Activated CD4-positive, alpha-beta T cell treated with anti-CD3 and anti-CD28 coated beads, Interleukin-2, amount 50 U/mL, for 16 hours (primary cell): Measurements from ENCODE around the gene ALOX15.
"Not testable (repeated sequence)": the region's sequence is repeated elsewhere in the genome, so short reads cannot be mapped to it uniquely, and the experiment has no call there.

Experiments used
- DNase-seq: peaks from one replicate; pipeline ENCODE4 v3.0.0-alpha.2; 2020

ALOX15 gene

DNA sequence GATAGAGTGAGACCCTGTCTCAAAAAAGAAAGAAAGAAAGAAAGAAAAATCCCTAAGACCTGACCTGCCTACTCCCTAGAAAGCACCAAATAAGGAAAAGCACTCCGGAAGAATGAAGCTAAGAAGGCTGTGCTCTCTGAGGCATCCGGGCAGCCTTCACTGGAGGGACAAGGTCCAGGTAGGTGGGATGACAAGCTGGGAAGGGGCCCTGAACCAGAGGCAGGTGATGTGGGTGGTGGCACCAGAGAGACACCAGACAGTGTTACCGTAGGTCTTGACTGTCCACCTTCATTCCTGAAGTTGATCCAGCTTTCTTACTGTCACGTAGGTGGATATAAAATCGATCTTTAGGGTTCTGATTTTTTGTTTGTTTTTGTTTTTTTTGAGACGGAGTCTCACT lies 30.8 kb downstream of the ALOX15 start:
- no peak for DNase-seq

DNA sequence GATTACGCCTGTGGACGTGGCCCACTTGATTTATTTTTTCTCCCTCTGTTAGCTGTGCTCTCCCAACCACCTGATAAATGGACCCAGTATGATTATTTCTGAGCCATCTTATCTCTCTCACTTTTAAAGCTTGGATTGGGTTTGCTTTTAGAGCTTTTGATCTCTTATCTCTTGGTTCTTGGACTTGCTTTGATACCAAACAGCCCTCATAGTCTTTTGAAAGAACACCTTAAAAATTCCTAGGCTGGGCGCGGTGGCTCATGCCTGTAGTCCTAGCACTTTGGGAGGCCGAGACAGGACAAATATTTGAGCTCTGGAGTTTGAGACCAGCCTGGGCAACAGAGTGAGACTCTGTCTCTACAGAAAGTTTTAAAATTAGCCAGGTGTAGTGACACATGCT lies 31.3 kb downstream of the ALOX15 start:
- DNase-seq, result no peak

DNA sequence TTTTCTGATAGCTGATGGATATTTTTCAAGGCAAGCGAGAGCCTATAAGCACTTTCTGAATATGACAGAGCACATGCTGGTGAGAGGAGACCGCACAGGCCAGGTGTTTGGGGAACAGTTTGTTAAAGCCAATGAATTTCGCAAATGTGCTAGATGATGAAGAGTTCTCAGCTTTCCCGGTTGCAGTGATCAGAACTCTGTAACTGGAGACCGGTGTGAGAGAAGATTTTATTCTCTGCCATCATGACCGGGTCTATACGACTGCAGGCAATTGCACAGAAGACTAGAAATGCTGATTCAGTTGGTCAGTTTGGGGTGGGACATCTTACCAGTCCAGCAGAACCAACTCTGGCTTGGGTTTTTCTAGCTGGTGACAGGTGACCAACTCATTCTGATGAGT lies 31.7 kb downstream of the ALOX15 start:
- no peak for DNase-seq

DNA sequence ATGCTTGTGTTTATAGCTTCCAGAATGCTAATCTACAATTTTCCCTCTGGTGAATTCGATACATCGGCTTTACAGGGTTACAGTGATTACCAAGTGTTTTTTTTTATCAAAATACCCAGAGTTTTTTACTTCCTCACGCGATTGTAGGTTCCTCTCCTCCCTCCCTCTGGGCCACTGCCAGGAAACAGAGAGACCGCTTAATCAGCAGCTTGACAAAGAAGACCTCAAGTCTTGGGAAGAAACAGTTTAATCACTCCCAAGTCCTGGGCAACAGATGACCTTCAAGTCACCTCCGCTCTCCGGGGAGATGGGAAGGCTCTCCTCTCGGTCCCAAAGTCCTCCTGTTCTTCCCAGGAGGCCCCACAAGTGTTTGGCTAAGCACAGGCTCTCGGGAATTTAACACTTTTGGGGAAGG lies 33.7 kb downstream of the ALOX15 start:
- DNase-seq, result no peak

DNA sequence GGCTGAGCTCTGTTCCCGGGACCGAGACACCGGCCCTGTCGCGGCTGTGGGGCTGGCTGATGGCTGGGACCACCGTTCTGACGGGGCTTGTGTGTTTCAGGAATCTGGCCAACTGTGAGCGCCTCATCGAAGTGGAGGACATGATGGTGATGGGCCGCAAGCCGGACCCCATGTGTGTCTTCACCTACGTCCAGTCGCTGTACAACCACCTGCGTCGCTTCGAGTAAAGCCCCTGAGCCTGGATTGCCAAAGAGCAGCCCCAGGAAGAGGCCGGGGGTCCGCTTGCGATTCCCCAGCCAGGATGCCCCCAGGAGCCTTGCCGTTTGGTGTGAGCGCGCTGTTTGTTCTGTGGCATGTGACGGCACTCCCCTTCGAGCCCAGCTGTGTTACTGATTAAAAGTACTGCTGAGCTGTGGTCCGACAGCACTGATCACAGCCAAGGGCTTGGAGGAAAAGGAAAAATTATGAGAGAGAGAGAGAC lies 34.2 kb downstream of the ALOX15 start:
- no peak for DNase-seq

DNA sequence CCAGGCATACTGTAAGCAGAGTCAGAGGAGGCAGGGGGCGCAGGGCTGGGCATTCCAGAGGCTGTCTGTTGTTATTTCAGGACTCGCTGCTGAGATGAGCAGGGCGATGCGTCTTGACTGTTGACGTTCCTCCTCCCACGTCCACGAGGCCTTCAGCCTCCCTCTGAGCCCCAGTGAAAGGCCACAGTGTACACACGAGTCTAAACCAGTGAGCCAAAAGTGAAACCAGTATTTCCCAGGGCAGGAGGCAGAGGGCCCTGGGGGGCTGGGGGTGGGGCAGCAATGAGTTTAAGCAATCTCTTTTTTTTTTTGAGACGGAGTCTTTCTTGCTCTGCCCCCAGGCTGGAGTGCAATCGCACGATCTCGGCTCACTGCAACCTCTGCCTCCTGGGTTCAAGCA lies 35.7 kb downstream of the ALOX15 start:
- no peak for DNase-seq

DNA sequence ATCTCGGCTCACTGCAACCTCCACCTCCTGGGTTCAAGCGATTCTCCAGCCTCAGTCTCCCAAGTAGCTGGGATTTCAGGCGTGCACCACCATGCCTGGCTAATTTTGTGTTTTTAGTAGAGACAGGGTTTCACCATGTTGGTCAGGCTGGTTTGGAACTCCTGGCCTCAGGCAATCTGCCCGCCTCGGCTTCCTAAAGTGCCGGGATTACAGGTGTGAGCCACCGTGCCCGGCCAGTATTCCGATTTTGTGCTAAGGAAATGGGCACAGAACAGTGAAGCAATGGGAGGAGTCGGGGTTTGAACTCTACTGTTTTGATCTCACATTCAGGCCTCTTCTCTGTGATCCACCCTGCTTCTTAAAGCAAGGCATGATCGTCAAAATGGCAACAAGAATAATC lies 36.7 kb downstream of the ALOX15 start:
- not testable (repeated sequence) for DNase-seq

DNA sequence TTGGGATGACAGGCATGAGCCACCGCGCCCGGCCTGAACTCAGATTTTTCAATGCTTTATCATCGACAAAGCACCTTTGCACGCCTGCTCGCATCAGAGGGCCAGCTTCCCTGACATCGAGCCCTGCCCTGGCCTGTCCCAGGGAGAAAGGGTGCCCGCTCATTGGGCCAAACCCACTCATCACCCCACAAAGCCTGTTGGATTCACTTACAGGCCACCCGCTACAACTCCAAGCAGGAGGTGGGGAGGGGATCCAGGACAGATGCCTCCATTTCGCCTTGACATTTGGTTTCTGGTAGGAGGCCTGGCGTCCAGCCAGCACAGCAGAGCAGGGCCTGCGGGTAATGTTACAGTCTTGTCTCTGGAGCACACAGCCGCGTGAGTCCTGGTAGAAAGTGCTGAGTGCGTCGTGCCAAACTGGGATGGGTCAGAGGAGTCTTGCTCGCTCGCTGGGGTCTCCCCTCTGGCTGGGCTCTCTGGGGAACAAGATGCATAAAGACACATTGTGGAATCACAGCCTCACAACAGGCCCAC lies 37.3 kb downstream of the ALOX15 start:
- no peak for DNase-seq

DNA sequence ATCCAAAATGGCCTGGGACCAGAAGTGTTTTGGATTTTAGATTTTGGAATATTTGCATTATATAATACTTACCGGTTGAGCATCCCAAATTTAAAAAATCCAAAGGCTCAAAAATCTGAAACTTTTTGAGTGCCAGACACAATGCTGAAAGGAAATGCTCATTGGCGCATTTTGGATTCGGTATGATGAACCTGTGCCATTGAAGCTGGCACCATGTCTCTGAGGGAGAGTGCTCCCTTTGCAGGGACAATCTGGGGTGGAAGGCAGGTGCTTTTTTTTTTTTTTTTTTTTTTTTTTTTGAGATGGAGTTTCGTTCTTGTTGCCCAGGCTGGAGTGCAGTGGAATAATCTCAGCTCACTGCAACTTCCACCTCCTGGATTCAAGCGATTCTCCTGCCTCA lies 39.4 kb downstream of the ALOX15 start:
- no peak for DNase-seq

DNA sequence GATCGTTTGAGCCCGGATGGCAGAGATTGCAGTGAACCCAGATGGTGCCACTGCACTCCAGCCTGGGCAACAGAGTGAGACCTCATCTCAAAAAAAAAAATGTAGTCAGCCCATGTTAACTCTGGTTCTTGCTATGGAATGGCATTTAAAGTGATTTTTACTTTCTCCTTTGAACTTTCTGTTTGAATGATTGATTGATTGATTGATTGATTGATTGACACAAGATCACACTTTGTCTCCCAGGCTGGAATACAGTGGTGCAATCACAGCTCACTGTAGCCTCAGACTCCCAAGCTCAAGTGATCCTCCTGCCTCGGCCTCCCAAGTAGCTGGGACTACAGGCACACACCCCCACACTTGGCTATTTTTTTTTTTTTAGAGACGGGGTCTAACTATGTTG lies 40.2 kb downstream of the ALOX15 start:
- no peak for DNase-seq

DNA sequence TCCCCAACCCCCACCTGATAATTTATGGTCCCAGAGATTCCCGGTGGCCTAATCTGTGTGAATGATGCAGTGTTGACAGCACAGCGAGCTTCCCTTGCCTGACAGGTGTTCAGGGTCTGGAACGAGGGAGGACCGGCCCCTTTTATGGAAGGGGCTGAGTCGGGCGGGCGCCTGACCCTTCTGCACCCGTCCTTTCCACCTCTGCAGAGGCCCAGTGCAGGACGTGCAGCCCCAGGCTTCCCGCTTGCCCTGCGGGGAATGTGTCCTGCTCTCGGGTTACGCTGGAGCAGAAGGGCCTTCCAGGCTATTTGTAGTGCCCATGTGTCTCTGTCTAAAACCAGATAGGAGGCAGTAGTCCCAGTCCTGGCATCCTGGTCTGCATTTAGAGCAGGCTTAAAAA lies 40.9 kb downstream of the ALOX15 start:
- DNase-seq, result no peak

DNA sequence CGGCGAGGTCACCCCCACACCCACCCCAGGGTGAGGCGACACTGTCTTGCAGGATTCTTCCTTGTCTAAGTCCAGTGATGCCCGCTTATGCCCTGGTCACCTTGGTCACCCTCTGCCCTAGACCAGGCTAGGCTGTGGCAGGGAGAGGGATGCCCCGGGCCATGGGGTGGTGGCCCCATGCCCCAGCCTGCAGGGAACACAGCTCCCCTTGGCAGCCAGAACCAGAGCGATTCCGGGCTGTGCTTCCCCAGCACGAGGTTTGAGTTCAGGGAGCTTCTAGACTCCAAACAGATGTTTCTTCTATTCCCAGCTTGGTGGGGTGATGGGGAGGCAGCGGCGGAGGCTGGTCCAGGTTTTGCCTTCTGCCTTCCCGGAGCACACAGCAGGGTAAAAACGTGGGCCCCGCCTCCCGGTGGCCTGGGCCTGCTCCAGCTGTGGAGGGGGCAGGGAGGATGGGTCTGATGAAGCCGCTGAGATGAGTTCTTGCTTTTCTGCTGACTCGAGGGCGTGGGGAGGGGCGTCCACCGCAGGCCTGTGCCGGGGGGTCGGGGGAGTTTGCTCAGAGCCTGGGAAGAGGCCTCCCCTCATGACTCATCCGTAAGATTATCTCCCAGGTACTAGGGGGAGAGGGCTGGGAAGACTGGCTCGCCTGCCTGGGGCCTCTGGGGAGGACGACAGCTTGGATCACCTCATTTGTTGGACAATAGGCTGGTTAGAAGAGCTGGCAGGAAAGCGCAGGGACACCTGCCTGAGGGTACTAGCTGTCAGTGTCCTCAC lies 41.8 kb downstream of the ALOX15 start:
- no peak for DNase-seq

DNA sequence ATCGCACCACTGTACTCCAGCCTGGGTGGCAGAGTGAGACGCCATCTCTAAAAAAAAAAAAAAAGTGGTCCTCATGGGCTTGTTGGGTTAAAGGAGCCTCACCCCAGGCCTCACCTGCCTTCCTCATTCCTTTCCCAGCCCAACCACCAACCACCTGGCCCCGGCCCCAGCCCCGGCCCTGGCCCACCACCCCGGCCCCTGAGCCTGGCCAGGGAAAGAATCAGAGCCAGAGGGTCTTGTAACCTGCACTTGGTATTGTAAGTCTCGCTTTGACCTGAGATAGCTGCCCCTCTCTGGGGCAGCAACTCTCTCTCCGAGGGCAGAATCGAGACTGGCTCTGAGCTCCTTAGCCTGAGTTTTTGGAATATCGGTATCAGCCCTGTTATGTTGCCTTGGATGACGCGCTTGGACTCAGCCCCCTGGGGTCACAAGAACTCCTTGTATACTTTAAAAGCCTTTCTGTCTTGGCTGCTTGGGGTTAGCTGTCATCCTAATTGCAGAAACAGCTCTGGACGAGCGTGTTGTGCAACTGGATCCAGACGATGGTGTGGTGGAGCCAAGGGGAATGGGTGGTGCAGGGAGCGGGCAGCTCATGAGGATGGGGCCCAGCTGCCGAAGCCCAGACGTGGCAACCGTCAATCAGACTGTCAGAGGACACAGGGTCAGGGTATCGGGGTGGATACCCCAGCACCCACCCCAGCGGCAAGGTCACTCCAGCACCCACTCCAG lies 42.5 kb downstream of the ALOX15 start:
- no peak for DNase-seq

DNA sequence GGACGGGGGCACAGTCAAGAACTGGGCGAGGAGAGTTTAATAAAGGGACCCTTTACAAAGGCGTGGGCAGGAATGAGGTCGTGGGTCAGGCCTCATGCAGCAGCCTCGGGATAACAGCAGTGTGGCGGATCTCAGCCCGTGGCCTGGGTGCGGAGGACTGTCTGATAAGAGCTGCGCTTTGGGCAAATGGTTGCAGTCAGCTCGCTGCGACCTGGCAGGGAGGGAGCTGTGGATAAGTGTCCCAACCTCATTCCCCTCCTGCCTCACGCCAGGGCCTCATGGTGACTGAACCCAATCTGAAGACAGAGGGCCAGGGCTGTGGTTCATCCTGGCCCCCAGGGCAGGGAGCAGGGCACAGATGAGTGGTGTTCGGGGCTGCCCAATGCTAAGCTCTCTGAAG lies 43.5 kb downstream of the ALOX15 start:
- no peak for DNase-seq

DNA sequence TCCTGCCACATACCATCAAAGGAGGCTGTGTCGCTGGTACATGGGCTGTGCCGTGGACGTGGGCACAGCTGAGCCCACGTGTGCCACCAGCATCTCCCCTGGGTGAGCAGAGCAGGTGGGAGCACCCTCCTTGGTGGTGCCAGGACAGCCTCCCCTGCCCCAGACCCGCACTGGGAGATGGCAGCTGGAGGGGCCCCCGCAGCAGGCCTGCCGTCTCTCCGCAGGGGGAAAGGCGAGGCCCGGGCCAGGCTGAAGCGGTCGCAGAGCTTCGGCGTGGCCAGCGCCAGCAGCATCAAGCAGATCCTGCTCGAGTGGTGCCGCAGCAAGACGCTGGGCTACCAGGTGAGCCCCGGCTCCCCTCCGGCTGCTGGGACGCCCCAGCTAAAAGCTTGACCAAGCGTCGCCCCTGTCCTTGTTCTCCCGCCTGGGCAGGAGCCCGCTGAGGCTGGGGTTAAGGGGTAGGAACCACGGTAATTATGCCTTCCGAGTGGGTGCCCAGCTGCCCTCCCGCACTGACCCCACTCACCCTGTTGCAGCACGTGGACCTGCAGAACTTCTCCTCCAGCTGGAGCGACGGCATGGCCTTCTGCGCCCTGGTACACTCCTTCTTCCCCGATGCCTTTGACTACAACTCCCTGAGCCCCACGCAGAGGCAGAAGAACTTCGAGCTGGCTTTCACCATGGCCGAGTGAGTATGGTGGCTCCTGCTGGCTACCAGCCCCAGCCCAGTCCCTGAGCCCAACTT lies 44.7 kb downstream of the ALOX15 start:
- DNase-seq, result no peak

DNA sequence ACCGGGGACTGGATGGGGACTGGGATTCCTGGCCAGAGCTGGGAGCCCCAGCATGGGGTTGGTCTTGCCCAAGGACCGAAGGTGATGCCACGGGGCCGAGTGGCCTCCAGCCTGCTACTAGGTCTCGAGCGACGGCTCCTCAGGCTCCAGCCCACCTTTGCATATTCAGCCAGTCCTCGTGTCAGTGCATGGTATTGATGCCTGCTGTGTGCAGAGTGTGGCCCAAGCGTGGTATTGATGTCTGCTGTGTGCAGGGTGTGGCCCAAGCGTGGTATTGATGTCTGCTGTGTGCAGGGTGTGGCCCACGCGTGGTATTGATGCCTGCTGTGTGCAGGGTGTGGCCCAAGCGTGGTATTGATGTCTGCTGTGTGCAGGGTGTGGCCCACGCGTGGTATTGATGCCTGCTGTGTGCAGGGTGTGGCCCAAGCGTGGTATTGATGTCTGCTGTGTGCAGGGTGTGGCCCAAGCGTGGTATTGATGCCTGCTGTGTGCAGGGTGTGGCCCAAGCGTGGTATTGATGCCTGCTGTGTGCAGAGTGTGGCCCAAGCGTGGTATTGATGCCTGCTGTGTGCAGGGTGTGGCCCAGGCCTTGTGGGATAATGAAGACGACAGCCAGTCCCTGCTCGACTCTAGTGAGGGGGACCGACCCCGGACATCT lies 45.7 kb downstream of the ALOX15 start:
- DNase-seq, result not testable (repeated sequence)

DNA sequence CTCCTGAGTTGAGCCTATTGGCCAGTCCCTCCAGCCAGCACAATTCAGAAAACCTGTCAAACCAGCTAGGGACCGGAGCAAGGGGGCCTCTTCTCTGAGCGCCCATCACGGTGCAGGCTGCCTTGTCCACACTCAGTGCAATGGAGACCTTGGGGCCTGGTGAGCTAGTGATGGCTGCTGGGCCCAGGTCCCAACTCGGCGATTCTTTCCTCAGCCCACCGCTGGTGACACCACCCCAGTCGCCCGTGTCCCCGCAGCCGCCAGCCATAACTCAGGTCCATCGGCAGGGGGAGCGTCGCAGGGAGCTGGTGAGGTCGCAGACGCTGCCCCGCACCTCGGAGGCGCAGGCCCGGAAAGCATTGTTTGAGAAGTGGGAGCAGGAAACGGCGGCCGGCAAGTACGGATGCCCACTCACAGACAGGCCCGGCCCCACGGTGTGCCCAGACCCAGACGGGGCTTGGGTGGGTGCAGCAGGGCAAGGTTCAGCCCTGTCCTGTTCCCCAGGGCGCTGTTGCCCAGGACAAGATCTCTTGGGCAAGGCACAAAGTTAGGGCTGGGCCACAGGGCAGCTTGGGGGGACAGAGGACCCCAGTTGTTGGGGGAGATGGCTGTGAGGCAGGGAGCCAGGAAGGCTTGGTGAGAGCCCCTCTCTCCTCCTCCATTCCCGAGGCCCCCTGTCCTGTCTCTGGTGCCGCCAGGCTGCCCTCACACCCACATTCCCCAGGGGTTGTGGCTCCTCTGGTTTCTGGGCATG lies 46.4 kb downstream of the ALOX15 start:
- DNase-seq, result peak; percentile 36

DNA sequence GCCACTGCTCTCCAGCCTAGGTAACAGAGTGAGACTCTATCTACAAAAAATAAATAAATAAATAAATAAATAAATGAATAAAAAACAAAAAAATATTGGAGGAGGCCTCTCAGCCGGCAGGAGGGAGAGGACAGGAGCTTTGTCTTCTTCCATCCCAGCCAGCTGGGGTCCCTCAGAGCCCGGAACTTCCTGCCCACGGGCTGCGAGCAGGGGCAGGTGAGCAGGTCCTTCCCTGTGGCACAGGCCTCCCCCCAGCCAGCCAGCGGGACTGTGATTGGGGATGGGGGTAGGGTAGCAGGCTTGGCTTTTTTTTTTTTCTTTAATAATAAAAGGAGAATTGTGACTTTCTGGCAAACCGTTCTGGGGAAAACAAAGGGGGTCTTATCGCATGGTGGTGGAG lies 47.1 kb downstream of the ALOX15 start:
- no peak for DNase-seq

DNA sequence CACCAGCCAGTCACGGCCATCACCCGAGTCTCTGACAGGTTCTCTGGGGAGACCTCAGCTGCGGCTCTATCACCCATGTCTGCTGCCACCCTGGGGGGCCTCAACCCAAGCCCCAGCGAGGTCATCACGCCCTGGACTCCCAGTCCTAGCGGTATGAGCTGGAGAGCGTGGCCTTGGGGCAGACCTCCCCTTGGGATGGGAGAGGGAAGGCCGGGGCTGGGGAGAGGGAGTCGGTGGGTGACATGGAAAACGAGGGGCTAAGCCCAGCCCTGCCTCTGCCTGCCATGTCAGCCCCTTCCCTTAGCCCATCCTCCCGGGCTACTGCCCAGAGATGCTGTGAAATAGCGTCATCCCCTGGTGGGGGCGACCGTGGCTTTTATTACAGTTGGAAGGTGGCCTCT lies 48.5 kb downstream of the ALOX15 start:
- no peak for DNase-seq

DNA sequence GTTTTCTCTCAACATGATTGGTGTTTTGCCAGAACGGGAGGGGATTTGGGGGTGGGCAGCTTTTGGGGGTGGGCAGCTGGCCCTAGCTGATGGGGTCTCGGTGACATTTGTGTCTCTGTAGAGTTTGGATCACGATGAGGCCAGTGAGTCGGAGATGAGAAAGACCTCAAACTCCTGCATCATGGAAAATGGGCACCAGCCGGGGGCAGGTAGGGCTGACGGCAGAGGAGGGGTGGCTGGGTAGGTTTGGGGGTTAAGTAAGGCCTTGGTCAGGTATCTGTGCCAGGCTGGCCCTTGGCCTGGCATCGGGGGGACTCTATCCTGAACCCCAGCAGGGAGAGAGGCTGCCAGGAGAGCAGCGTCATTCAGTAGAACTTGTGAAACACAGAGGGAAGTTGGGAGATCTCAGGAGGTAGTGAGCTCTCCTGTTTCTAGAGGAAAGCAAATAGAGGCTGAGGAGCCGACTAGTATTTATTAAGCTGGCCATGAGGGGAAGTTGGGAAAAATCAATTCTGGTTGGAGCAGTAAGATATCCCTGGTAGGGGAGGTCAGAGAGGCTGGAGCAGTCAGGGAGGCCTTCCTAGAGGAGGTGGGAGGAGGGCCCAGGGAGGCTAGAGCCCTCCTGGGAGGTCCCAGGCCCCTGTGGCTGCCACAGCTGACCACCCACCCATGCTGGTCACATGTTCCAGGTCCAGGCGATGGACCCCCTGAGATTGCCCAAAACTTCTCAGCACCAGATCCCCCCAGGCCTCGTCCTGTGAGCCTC lies 49.1 kb downstream of the ALOX15 start:
- no peak for DNase-seq

DNA sequence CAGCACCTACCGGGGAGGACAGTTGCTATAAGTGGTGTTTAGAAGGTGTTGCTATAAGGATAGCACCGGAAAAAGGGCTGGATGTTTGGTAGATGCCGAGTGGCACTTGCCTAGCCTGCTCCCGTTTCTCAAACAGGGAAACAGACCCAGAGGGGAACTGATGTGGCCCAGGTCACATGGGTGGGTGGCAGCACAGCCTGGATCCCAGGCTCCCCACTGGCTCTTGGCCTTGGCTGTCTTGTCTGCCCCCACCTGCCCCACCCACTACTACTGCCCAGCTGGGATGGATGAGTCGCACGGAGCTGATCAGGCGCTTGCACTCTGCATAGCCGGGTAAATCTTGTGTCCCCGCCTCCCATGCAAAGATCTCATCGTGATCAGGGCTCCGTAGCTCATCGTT lies 49.9 kb downstream of the ALOX15 start:
- DNase-seq, result no peak
